Measurements from ENCODE around the gene PRR5L. TPM values are rescaled to one million over a fixed set of nuclear protein-coding genes. Genes with fewer than 3 reads are reported as not detected.

The PRR5L gene
- total RNA-seq, 1 donor from 2014 or later: 103 TPM

GRCh38 chr11:36400766-36401455 lies 104.8 kb downstream of the PRR5L start:
- TF ChIP-seq CTCF (IDR thresholded peaks at IDR 0.05): no peak
- Mint-ChIP-seq H3K27ac (ENCODE audit: unreplicated experiment) (no peak overlapping the region), H3K9me3 (ENCODE audit: unreplicated experiment) (no peaks in the 10 kb centered on the region), H3K4me3 (ENCODE audit: unreplicated experiment) (no peak overlapping the region), H3K36me3 (ENCODE audit: unreplicated experiment) (peaks cover 78% of the 10 kb centered on the region), H3K4me1 (ENCODE audit: unreplicated experiment) (peaks cover 11% of the 10 kb centered on the region), H3K27me3 (ENCODE audit: unreplicated experiment) (no peaks in the 10 kb centered on the region)
- no peak for DNase-seq (ENCODE audit: extremely low spot score, unreplicated experiment)

- peaks cover 80% of the 10 kb centered on the region for H3K36me3 Mint-ChIP-seq (ENCODE audit: unreplicated experiment)
- no peaks in the 10 kb centered on the region for H3K27me3 Mint-ChIP-seq (ENCODE audit: unreplicated experiment)
- peaks cover 13% of the 10 kb centered on the region for H3K4me1 Mint-ChIP-seq (ENCODE audit: unreplicated experiment)
- no peak overlapping the region for H3K4me3 Mint-ChIP-seq (ENCODE audit: unreplicated experiment)
- peak overlapping the region; percentile 60 for H3K27ac Mint-ChIP-seq (ENCODE audit: unreplicated experiment)
- no peak for TF ChIP-seq CTCF (IDR thresholded peaks at IDR 0.05)
- DNase-seq (ENCODE audit: extremely low spot score, unreplicated experiment): no peak
- H3K9me3 Mint-ChIP-seq (ENCODE audit: unreplicated experiment): no peaks in the 10 kb centered on the region
These were observed 106.6 kb downstream of the PRR5L start for GRCh38 chr11:36402568-36403170.

- no peaks in the 10 kb centered on the region for H3K9me3 Mint-ChIP-seq (ENCODE audit: unreplicated experiment)
- TF ChIP-seq CTCF (IDR thresholded peaks at IDR 0.05): no peak
- no peak for DNase-seq (ENCODE audit: extremely low spot score, unreplicated experiment)
- H3K4me1 Mint-ChIP-seq (ENCODE audit: unreplicated experiment): peaks cover 17% of the 10 kb centered on the region
- no peaks in the 10 kb centered on the region for H3K27me3 Mint-ChIP-seq (ENCODE audit: unreplicated experiment)
- peak overlapping the region; percentile 56 for H3K27ac Mint-ChIP-seq (ENCODE audit: unreplicated experiment)
- H3K36me3 Mint-ChIP-seq (ENCODE audit: unreplicated experiment): peaks cover 81% of the 10 kb centered on the region
- no peak overlapping the region for H3K4me3 Mint-ChIP-seq (ENCODE audit: unreplicated experiment)
These were observed 107.6 kb downstream of the PRR5L start for GRCh38 chr11:36403661-36404060.

- H3K4me1 Mint-ChIP-seq (ENCODE audit: unreplicated experiment): peaks cover 28% of the 10 kb centered on the region
- H3K36me3 Mint-ChIP-seq (ENCODE audit: unreplicated experiment): peaks cover 85% of the 10 kb centered on the region
- H3K27me3 Mint-ChIP-seq (ENCODE audit: unreplicated experiment): no peaks in the 10 kb centered on the region
- H3K27ac Mint-ChIP-seq (ENCODE audit: unreplicated experiment): peak overlapping the region; percentile 47
- TF ChIP-seq CTCF (IDR thresholded peaks at IDR 0.05): no peak
- H3K4me3 Mint-ChIP-seq (ENCODE audit: unreplicated experiment): no peak overlapping the region
- no peaks in the 10 kb centered on the region for H3K9me3 Mint-ChIP-seq (ENCODE audit: unreplicated experiment)
- DNase-seq (ENCODE audit: extremely low spot score, unreplicated experiment): no peak
These were observed 108.7 kb downstream of the PRR5L start for GRCh38 chr11:36404831-36405230.

GRCh38 chr11:36405585-36406367 lies 109.7 kb downstream of the PRR5L start:
- Mint-ChIP-seq H3K4me3 (ENCODE audit: unreplicated experiment) (no peak overlapping the region), H3K4me1 (ENCODE audit: unreplicated experiment) (peaks cover 35% of the 10 kb centered on the region), H3K9me3 (ENCODE audit: unreplicated experiment) (no peaks in the 10 kb centered on the region), H3K27ac (ENCODE audit: unreplicated experiment) (peak overlapping the region; percentile 65), H3K36me3 (ENCODE audit: unreplicated experiment) (peaks cover 83% of the 10 kb centered on the region), H3K27me3 (ENCODE audit: unreplicated experiment) (no peaks in the 10 kb centered on the region)
- no peak for DNase-seq (ENCODE audit: extremely low spot score, unreplicated experiment)
- no peak for TF ChIP-seq CTCF (IDR thresholded peaks at IDR 0.05)
